Testis (tissue), 3 donors: ENCODE results near the gene NCR3LG1. TPM values are rescaled to one million over a fixed set of nuclear protein-coding genes. Genes with fewer than 3 reads are reported as not detected.

Experiments
- DNase-seq: peaks from one replicate; pipeline ENCODE4 v3.0.0-alpha.2; 2019
- H3K27ac ChIP-seq, 2 donors: fragments of 200-600 bp; sonication (generic); one replicate each; pipeline ENCODE4 v1.5.1; 2019
- H3K27me3 ChIP-seq: fragments of 200-600 bp; sonication (generic); one replicate; pipeline ENCODE4 v1.5.1; 2019
- H3K36me3 ChIP-seq: fragments of 200-600 bp; sonication (generic); one replicate; pipeline ENCODE4 v1.5.1; 2017; ENCODE audit warnings: low read depth; ENCODE audit errors: missing control alignments
- H3K4me1 ChIP-seq: fragments of 200-600 bp; sonication (generic); one replicate; pipeline ENCODE4 v1.5.1; 2019
- H3K4me3 ChIP-seq, 2 donors: fragments of 200-600 bp; sonication (generic); one replicate each; pipeline ENCODE4 v1.5.1; 2017 to 2019
- H3K9me3 ChIP-seq: fragments of 200-600 bp; sonication (generic); one replicate; pipeline ENCODE4 v1.5.1; 2017
- CTCF ChIP-seq, 3 experiments: fragments of 450-650 bp in 2 of 3; fragments of 200-600 bp in 1 of 3; sonication (generic) in 1 of 3; IDR thresholded peaks; one replicate each; pipeline ENCODE4 v1.5.1; 2016 to 2019; ENCODE audit warnings: antibody characterized with exemption in 3 of 3, mild to moderate bottlenecking in 2 of 3, moderate library complexity in 1 of 3
- POLR2A ChIP-seq: fragments of 450-650 bp; IDR thresholded peaks from one replicate; pipeline ENCODE4 v1.6.1; 2017; ENCODE audit warnings: antibody characterized with exemption, mild to moderate bottlenecking, moderate library complexity
- WGBS, 2 donors: methylation state at CpG; one replicate each; pipeline ENCODE4 v1.1.5; 2018; 5-methylcytosine and 5-hydroxymethylcytosine counted together
- intact Hi-C: fragments of 100-400 bp; cut with DNase I; formaldehyde crosslinking; loops from one replicate; pipeline ENCODE4 v1.15.1; 2023; ENCODE audit warnings: low total_unique reads
- polyA plus RNA-seq: library from polyadenylated mRNA; stranded (reverse); fragments of 350-450 nt; fragmentation: Illumina TruSeq; extraction: RNeasy Lipid Tissue Mini Kit (QIAGEN cat#74804); gene quantifications from one replicate; pipeline ENCODE4 v1.2.3, GENCODE V29; 2014; ENCODE audit warnings: low read depth, low replicate concordance; ENCODE audit not compliant: insufficient read depth
- total RNA-seq, 2 donors: library from RNA; depleted of rRNA; stranded (reverse); fragments of >200 nt; gene quantifications; one replicate each; pipeline ENCODE4 v1.2.3, GENCODE V29; 2016

Gene NCR3LG1
- total and polyA plus RNA-seq, 3 donors from 2014 or later, result 5.0 to 10.0 (median 9.3) TPM

- intact Hi-C loops, result no loop called here
- H3K4me3 ChIP-seq, result no peak overlapping the region
- 83 to 88% methylated on average over 6 to 14 of the region's 14 CpGs for WGBS, 2 donors
- no peaks in the 10 kb centered on the region for H3K36me3 ChIP-seq
- TF ChIP-seq POLR2A (no peak), CTCF (IDR thresholded peaks at IDR 0.05) (no peak)
- no peak overlapping the region for H3K27ac ChIP-seq
- H3K9me3 ChIP-seq, result no peaks in the 10 kb centered on the region
- DNase-seq, result no peak
- peaks cover 3% of the 10 kb centered on the region for H3K4me1 ChIP-seq
- no peaks in the 10 kb centered on the region for H3K27me3 ChIP-seq
Observed at GRCh38 chr11:17392872-17393271, 41.3 kb downstream of the NCR3LG1 start.

- no peak for TF ChIP-seq POLR2A
- no peak for TF ChIP-seq CTCF (IDR thresholded peaks at IDR 0.05)
- no peaks in the 10 kb centered on the region for H3K9me3 ChIP-seq
- peaks cover 3% of the 10 kb centered on the region for H3K4me1 ChIP-seq
- no peak overlapping the region for H3K27ac ChIP-seq
- H3K4me3 ChIP-seq, result no peak overlapping the region
- H3K36me3 ChIP-seq, result no peaks in the 10 kb centered on the region
- intact Hi-C loops, result no loop called here
- no peaks in the 10 kb centered on the region for H3K27me3 ChIP-seq
- 94% methylated on average over 6 of the region's 6 CpGs; no CpG with 5 or more reads in 1 of the 2 donors for WGBS, 2 donors
- DNase-seq, result no peak
Observed at GRCh38 chr11:17393472-17393871, 41.9 kb downstream of the NCR3LG1 start.

- Histone ChIP-seq H3K27me3 (no peaks in the 10 kb centered on the region), H3K9me3 (no peaks in the 10 kb centered on the region), H3K4me3 (no peak overlapping the region), H3K4me1 (no peaks in the 10 kb centered on the region), H3K27ac (no peak overlapping the region), H3K36me3 (no peaks in the 10 kb centered on the region)
- TF ChIP-seq CTCF (IDR thresholded peaks at IDR 0.05), result no peak
- no peak for TF ChIP-seq POLR2A
- 81 to 82% methylated on average over 7 to 10 of the region's 10 CpGs for WGBS, 2 donors
- intact Hi-C loops, result no loop called here
- no peak for DNase-seq
Observed at GRCh38 chr11:17394743-17395390, 43.3 kb downstream of the NCR3LG1 start.

- Histone ChIP-seq H3K27ac (no peak overlapping the region), H3K9me3 (no peaks in the 10 kb centered on the region), H3K27me3 (no peaks in the 10 kb centered on the region), H3K4me1 (no peaks in the 10 kb centered on the region), H3K4me3 (no peak overlapping the region), H3K36me3 (no peaks in the 10 kb centered on the region)
- intact Hi-C loops, result no loop called here
- no peak for TF ChIP-seq POLR2A
- DNase-seq, result no peak
- 94 to 97% methylated on average over 11 to 20 of the region's 20 CpGs for WGBS, 2 donors
Observed at GRCh38 chr11:17395554-17395961, 44.0 kb downstream of the NCR3LG1 start.

- Histone ChIP-seq H3K36me3 (no peaks in the 10 kb centered on the region), H3K4me1 (no peaks in the 10 kb centered on the region), H3K4me3 (no peak overlapping the region), H3K27me3 (no peaks in the 10 kb centered on the region), H3K9me3 (no peaks in the 10 kb centered on the region), H3K27ac (no peak overlapping the region)
- 88 to 94% methylated on average over 5 to 6 of the region's 6 CpGs for WGBS, 2 donors
- intact Hi-C loops, result no loop called here
- TF ChIP-seq CTCF (IDR thresholded peaks at IDR 0.05) (no peak), POLR2A (no peak)
- no peak for DNase-seq
Observed at GRCh38 chr11:17395978-17396377, 44.4 kb downstream of the NCR3LG1 start.
